Renal pelvis (tissue), 3 donors: ENCODE results near the gene SLC16A13. TPM values are rescaled to one million over a fixed set of nuclear protein-coding genes. Genes with fewer than 3 reads are reported as not detected.

Experiments
- polyA plus RNA-seq, 3 donors: library from polyadenylated mRNA; unstranded; fragments of 120-200 nt; gene quantifications; one replicate each; pipeline ENCODE4 v1.2.1, GENCODE V29; 2013; ENCODE audit not compliant: insufficient read length in 3 of 3

Gene SLC16A13
- polyA plus RNA-seq, 3 donors = 4.5 to 5.1 (median 4.8) TPM

Other genes with a start within 250 kb of the SLC16A13 start
- gene TEKT1, start 204.3 kb upstream of the SLC16A13 start, polyA plus RNA-seq = under 1 TPM; 0.41 to 0.73 (median 0.71) TPM
- gene ALOX12, start 40.0 kb upstream of the SLC16A13 start, polyA plus RNA-seq = 1 to 10 TPM; 1.6 to 3.7 (median 2.8) TPM
- gene RNASEK, start 23.4 kb upstream of the SLC16A13 start, polyA plus RNA-seq = 100 to 1,000 TPM; 181 to 197 (median 187) TPM
- 10 to 100 TPM; 24.7 to 30.0 (median 25.5) TPM for gene BCL6B, start 13.0 kb upstream of the SLC16A13 start, polyA plus RNA-seq
- under 1 TPM; 0.51 to 0.75 (median 0.67) TPM for gene SLC16A11, start 8.1 kb downstream of the SLC16A13 start, polyA plus RNA-seq
- gene CLEC10A, start 44.2 kb downstream of the SLC16A13 start, polyA plus RNA-seq = 1 to 10 TPM in 2 of 3 donors, under 1 TPM in 1; 0.86 to 1.3 (median 1.1) TPM
- gene ASGR2, start 78.8 kb downstream of the SLC16A13 start, polyA plus RNA-seq = 1 to 10 TPM in 2 of 3 donors, under 1 TPM in 1; 0.92 to 2.5 (median 1.3) TPM
- 10 to 100 TPM in 1 of 3 donors, 1 to 10 TPM in 2; 8.1 to 10.6 (median 8.6) TPM for gene ASGR1, start 143.4 kb downstream of the SLC16A13 start, polyA plus RNA-seq
- 10 to 100 TPM; 32.1 to 39.7 (median 35.3) TPM for gene DLG4, start 183.8 kb downstream of the SLC16A13 start, polyA plus RNA-seq
- 100 to 1,000 TPM; 488 to 565 (median 530) TPM for gene ACADVL, start 183.9 kb downstream of the SLC16A13 start, polyA plus RNA-seq
- 10 to 100 TPM; 62.4 to 66.1 (median 64.6) TPM for gene DVL2, start 198.5 kb downstream of the SLC16A13 start, polyA plus RNA-seq
- gene PHF23, start 203.4 kb downstream of the SLC16A13 start, polyA plus RNA-seq = 10 to 100 TPM; 59.0 to 72.3 (median 64.3) TPM
- 100 to 1,000 TPM; 456 to 505 (median 482) TPM for gene GABARAP, start 206.4 kb downstream of the SLC16A13 start, polyA plus RNA-seq
- gene CTDNEP1, start 215.7 kb downstream of the SLC16A13 start, polyA plus RNA-seq = 100 to 1,000 TPM; 145 to 149 (median 146) TPM
- gene ELP5, start 216.2 kb downstream of the SLC16A13 start, polyA plus RNA-seq = 10 to 100 TPM; 53.8 to 63.4 (median 57.1) TPM
- 10 to 100 TPM; 45.0 to 67.5 (median 58.4) TPM for gene CLDN7, start 226.5 kb downstream of the SLC16A13 start, polyA plus RNA-seq
- 1 to 10 TPM; 1.8 to 3.7 (median 2.5) TPM for gene SLC2A4, start 245.7 kb downstream of the SLC16A13 start, polyA plus RNA-seq